ENCODE measurements around the gene TSHZ2.
"Not testable (repeated sequence)": the region's sequence is repeated elsewhere in the genome, so short reads cannot be mapped to it uniquely, and the experiment has no call there.

Gene TSHZ2

GRCh38 chr20:52958211-52958610 is 13.9 kb upstream of the TSHZ2 start:
- Histone ChIP-seq H3K4me3 (no peak overlapping the region), H3K27ac (no peak overlapping the region)

GRCh38 chr20:52959125-52959524 is 13.0 kb upstream of the TSHZ2 start:
- H3K4me3 ChIP-seq, result no peak overlapping the region

GRCh38 chr20:52962183-52962582 is 10.0 kb upstream of the TSHZ2 start:
- Histone ChIP-seq H3K27ac (no peak overlapping the region), H3K4me3 (no peak overlapping the region)

More at GRCh38 chr20:52959125-52959524, 13.0 kb upstream of the TSHZ2 start:
- no peak overlapping the region for H3K27ac ChIP-seq

GRCh38 chr20:52963131-52963530 is 9.0 kb upstream of the TSHZ2 start:
- Histone ChIP-seq H3K4me3 (no peak overlapping the region), H3K27ac (no peak overlapping the region)

GRCh38 chr20:52964131-52964530 is 8.0 kb upstream of the TSHZ2 start:
- H3K27ac ChIP-seq, result no peak overlapping the region
- no peak overlapping the region for H3K4me3 ChIP-seq

- Histone ChIP-seq H3K27ac (peak overlapping the region in 1 of 21 experiments; percentile 22), H3K4me3 (no peak overlapping the region)
Measured at GRCh38 chr20:52965380-52965779, 6.8 kb upstream of the TSHZ2 start.

- Histone ChIP-seq H3K27ac (no peak overlapping the region), H3K4me3 (no peak overlapping the region)
Measured at GRCh38 chr20:52965819-52966218, 6.3 kb upstream of the TSHZ2 start.

- H3K4me3 ChIP-seq, H3K27ac ChIP-seq: not testable (repeated sequence)
Measured at GRCh38 chr20:52966543-52966942, 5.6 kb upstream of the TSHZ2 start.

GRCh38 chr20:52971498-52972189 is 514 bp upstream of the TSHZ2 start:
- peak overlapping the region in 17 of 21 experiments; percentile 28 to 90 (median 84) for H3K27ac ChIP-seq

GRCh38 chr20:52972965-52973819 is 1.0 kb downstream of the TSHZ2 start:
- peak overlapping the region; percentile 50 to 92 (median 84) for H3K27ac ChIP-seq

More at GRCh38 chr20:52971498-52972189, 514 bp upstream of the TSHZ2 start:
- peak overlapping the region; percentile 35 to 59 (median 51) for H3K4me3 ChIP-seq

GRCh38 chr20:52974179-52974594 is 2.0 kb downstream of the TSHZ2 start:
- Histone ChIP-seq H3K27ac (peak overlapping the region in 18 of 21 experiments; percentile 25 to 92 (median 84)), H3K4me3 (peak overlapping the region; percentile 9 to 59 (median 51))

More at GRCh38 chr20:52972965-52973819, 1.0 kb downstream of the TSHZ2 start:
- peak overlapping the region; percentile 35 to 59 (median 51) for H3K4me3 ChIP-seq

GRCh38 chr20:52975029-52975732 is 3.0 kb downstream of the TSHZ2 start:
- H3K27ac ChIP-seq, result peak overlapping the region in 16 of 21 experiments; percentile 25 to 92 (median 84)

GRCh38 chr20:52975803-52976531 is 3.8 kb downstream of the TSHZ2 start:
- Histone ChIP-seq H3K27ac (peak overlapping the region in 13 of 21 experiments; percentile 7 to 89 (median 81)), H3K4me3 (peak overlapping the region in 2 of 7 experiments; percentile 51 to 54)

More at GRCh38 chr20:52975029-52975732, 3.0 kb downstream of the TSHZ2 start:
- peak overlapping the region in 6 of 7 experiments; percentile 8 to 54 (median 31) for H3K4me3 ChIP-seq

- no peak overlapping the region for H3K4me3 ChIP-seq
- no peak overlapping the region for H3K27ac ChIP-seq
Measured at GRCh38 chr20:52978851-52979250, 6.7 kb downstream of the TSHZ2 start.

GRCh38 chr20:52981051-52981450 is 8.9 kb downstream of the TSHZ2 start:
- no peak overlapping the region for H3K27ac ChIP-seq
- no peak overlapping the region for H3K4me3 ChIP-seq

GRCh38 chr20:52983726-52984450 is 11.7 kb downstream of the TSHZ2 start:
- H3K4me3 ChIP-seq, result no peak overlapping the region
- no peak overlapping the region for H3K27ac ChIP-seq

- Histone ChIP-seq H3K4me3 (no peak overlapping the region), H3K27ac (no peak overlapping the region)
Measured at GRCh38 chr20:52984451-52984810, 12.3 kb downstream of the TSHZ2 start.

GRCh38 chr20:52985687-52986086 is 13.5 kb downstream of the TSHZ2 start:
- H3K27ac ChIP-seq, result no peak overlapping the region

GRCh38 chr20:52987295-52987694 is 15.1 kb downstream of the TSHZ2 start:
- no peak overlapping the region for H3K27ac ChIP-seq
- no peak overlapping the region for H3K4me3 ChIP-seq

More at GRCh38 chr20:52985687-52986086, 13.5 kb downstream of the TSHZ2 start:
- H3K4me3 ChIP-seq, result no peak overlapping the region
